Esophagus muscularis mucosa (tissue), 4 donors: Measurements from ENCODE around the gene GJB4. TPM values are rescaled to one million over a fixed set of nuclear protein-coding genes. Genes with fewer than 3 reads are reported as not detected.

Experiments
- DNase-seq: peaks from one replicate; pipeline ENCODE4 v3.0.0-alpha.2; 2017; ENCODE audit errors: extremely low spot score
- H3K27ac ChIP-seq, 4 donors: fragments of 200-600 bp; sonication (generic); replicated peaks in 1 of 4; 1 replicate in 3 of 4; 2 replicates in 1 of 4; pipeline ENCODE4 v1.5.1; 2016 to 2019; ENCODE audit warnings: mild to moderate bottlenecking in 1 of 4
- H3K27me3 ChIP-seq, 4 donors: fragments of 200-600 bp; sonication (generic); one replicate each; pipeline versions ENCODE4 v1.5.1 to v1.6.0; 2016 to 2019
- H3K36me3 ChIP-seq, 4 donors: fragments of 200-600 bp; sonication (generic); one replicate each; pipeline ENCODE4 v1.5.1; 2016 to 2019
- H3K4me1 ChIP-seq, 4 donors: fragments of 200-600 bp; sonication (generic); one replicate each; pipeline ENCODE4 v1.5.1; 2016 to 2019
- H3K4me3 ChIP-seq, 4 donors: fragments of 200-600 bp; sonication (generic); 1 replicate in 2 of 4; 2 replicates in 2 of 4; pipeline ENCODE4 v1.5.1; 2016 to 2019; ENCODE audit warnings: mild to moderate bottlenecking in 4 of 4, moderate library complexity in 1 of 4
- H3K9me3 ChIP-seq, 4 donors: fragments of 200-600 bp; sonication (generic); 1 replicate in 3 of 4; 2 replicates in 1 of 4; pipeline ENCODE4 v1.5.1; 2016 to 2019
- CTCF ChIP-seq, 3 experiments: fragments of 200-600 bp in 2 of 3; fragments of 450-650 bp in 1 of 3; sonication (generic) in 2 of 3; IDR thresholded peaks; one replicate each; pipeline ENCODE4 v1.5.1; 2017 to 2019; ENCODE audit warnings: antibody characterized with exemption in 3 of 3, mild to moderate bottlenecking in 2 of 3, moderate library complexity in 1 of 3
- EP300 ChIP-seq: sonication (generic); formaldehyde crosslinking; IDR thresholded peaks from one replicate; pipeline ENCODE4 v1.6.1; 2017; ENCODE audit warnings: antibody characterized with exemption
- POLR2A ChIP-seq: fragments of 450-650 bp; IDR thresholded peaks from one replicate; pipeline ENCODE4 v1.6.1; 2017; ENCODE audit warnings: antibody characterized with exemption, moderate library complexity, mild to moderate bottlenecking, low read depth
- POLR2AphosphoS5 ChIP-seq, 2 donors: sonication (generic); formaldehyde crosslinking; IDR thresholded peaks; one replicate each; pipeline ENCODE4 v1.6.1; 2017; ENCODE audit warnings: antibody characterized with exemption in 2 of 2
- WGBS: methylation state at CpG from one replicate; pipeline ENCODE4 v1.1.5; 2018; 5-methylcytosine and 5-hydroxymethylcytosine counted together
- intact Hi-C: fragments of 100-400 bp; cut with DNase I; formaldehyde crosslinking; loops from one replicate; pipeline ENCODE4 v1.15.1; 2023
- total RNA-seq, 4 donors: library from RNA; depleted of rRNA; stranded (reverse); fragments of >200 nt; gene quantifications; one replicate each; pipeline versions ENCODE4 v1.1.0 to v1.2.1, GENCODE V29; 2016

The GJB4 gene
- total RNA-seq, 4 donors from 2014 or later = not detected

DNA sequence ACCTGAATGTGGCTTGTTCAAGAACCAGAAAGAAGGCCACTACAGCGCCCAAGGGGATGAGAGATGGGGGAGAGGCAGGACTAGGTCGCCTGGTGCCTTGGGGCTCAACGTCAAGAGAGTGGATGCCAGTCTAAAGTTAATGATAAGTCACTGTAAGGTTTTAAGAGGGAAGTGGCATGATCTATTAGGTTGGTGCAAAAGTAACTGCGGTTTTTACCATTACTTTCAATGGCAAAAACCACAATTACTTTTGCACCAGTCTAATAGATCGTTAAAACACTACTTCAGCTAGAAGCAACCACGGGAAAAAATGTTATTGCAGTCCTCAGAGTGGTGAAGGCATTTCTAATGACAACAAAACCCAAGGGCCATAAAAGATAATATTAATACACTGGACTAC, 18.8 kb downstream of the GJB4 start:
- Histone ChIP-seq H3K4me3 (no peak overlapping the region), H3K27ac (no peak overlapping the region), H3K9me3 (no peaks in the 10 kb centered on the region), H3K36me3 (no peaks in the 10 kb centered on the region), H3K27me3 (peaks cover 0 to 74% (median 28%) of the 10 kb centered on the region in 4 donors), H3K4me1 (peaks cover 9 to 15% (median 14%) of the 10 kb centered on the region in 4 donors)
- WGBS = 80% methylated on average over 6 of the region's 6 CpGs
- TF ChIP-seq POLR2AphosphoS5 (IDR thresholded peaks at IDR 0.05) = no peak
- TF ChIP-seq POLR2A = no peak
- no peak for TF ChIP-seq EP300
- TF ChIP-seq CTCF (IDR thresholded peaks at IDR 0.05) = no peak
- intact Hi-C loops = no loop called here
- no peak for DNase-seq

DNA sequence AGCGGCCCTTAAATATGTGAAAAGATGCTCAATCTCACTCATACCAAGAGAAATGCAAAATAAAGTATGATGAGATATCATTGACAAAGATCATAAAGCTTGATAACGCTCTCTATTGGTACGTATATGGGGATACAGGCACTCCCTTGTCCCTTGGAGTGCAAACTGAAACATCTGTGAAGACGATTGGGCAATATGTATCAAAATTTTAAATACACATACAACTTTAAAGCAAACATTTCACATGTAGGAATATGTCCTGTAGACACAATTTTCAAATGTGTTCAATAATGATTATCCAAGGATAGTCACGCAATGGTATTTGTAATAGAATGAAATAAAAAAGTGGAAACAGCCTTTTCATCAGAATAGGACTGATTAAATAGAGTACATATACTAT, 19.5 kb downstream of the GJB4 start:
- Histone ChIP-seq H3K27ac (no peak overlapping the region), H3K4me1 (peaks cover 9 to 15% (median 14%) of the 10 kb centered on the region in 4 donors), H3K4me3 (no peak overlapping the region), H3K27me3 (peaks cover 0 to 76% (median 28%) of the 10 kb centered on the region in 4 donors), H3K9me3 (no peaks in the 10 kb centered on the region), H3K36me3 (no peaks in the 10 kb centered on the region)
- WGBS = 66% methylated on average over 5 of the region's 5 CpGs
- DNase-seq = no peak
- TF ChIP-seq EP300 (no peak), POLR2A (no peak), CTCF (IDR thresholded peaks at IDR 0.05) (no peak), POLR2AphosphoS5 (IDR thresholded peaks at IDR 0.05) (no peak)
- intact Hi-C loops = no loop called here

- WGBS = 86% methylated on average over 5 of the region's 5 CpGs
- Histone ChIP-seq H3K4me3 (no peak overlapping the region), H3K9me3 (no peaks in the 10 kb centered on the region), H3K36me3 (no peaks in the 10 kb centered on the region), H3K27me3 (peaks cover 0 to 72% (median 28%) of the 10 kb centered on the region in 4 donors), H3K27ac (no peak overlapping the region), H3K4me1 (peaks cover 9 to 15% (median 14%) of the 10 kb centered on the region in 4 donors)
- DNase-seq = no peak
- intact Hi-C loops = no loop called here
- TF ChIP-seq EP300 = no peak
- no peak for TF ChIP-seq POLR2AphosphoS5 (IDR thresholded peaks at IDR 0.05)
- no peak for TF ChIP-seq CTCF (IDR thresholded peaks at IDR 0.05)
- no peak for TF ChIP-seq POLR2A
Measured at GRCh38 chr1:34779526-34779925, 20.0 kb downstream of the GJB4 start.

DNA sequence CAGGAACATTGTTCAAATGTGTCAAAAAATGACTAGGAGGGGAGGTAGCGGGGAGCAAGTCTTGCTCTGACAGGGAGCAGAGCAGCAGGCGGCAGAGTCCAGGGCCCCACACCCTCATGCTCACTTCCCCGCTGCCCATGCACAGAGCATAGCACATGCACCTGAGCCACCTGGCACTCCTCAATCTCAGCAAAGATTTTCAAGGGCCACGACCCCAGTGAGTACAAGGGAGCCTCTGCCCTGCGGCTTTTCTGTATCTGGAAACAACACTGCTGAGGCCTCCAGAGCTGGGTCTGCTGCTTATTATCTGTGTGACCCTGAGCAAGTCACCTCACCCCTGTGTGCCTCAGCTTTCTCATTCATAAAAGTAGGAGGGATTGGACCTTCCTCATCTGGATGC, 20.4 kb downstream of the GJB4 start:
- H3K36me3 ChIP-seq = no peaks in the 10 kb centered on the region
- peaks cover 0 to 71% (median 28%) of the 10 kb centered on the region in 4 donors for H3K27me3 ChIP-seq
- no peak overlapping the region for H3K4me3 ChIP-seq
- H3K9me3 ChIP-seq = no peaks in the 10 kb centered on the region
- DNase-seq = no peak
- intact Hi-C loops = no loop called here
- 90% methylated on average over 5 of the region's 5 CpGs for WGBS
- H3K27ac ChIP-seq = no peak overlapping the region
- TF ChIP-seq POLR2AphosphoS5 (IDR thresholded peaks at IDR 0.05) (no peak), EP300 (no peak), POLR2A (no peak), CTCF (IDR thresholded peaks at IDR 0.05) (no peak)
- H3K4me1 ChIP-seq = peaks cover 9 to 15% (median 14%) of the 10 kb centered on the region in 4 donors

DNA sequence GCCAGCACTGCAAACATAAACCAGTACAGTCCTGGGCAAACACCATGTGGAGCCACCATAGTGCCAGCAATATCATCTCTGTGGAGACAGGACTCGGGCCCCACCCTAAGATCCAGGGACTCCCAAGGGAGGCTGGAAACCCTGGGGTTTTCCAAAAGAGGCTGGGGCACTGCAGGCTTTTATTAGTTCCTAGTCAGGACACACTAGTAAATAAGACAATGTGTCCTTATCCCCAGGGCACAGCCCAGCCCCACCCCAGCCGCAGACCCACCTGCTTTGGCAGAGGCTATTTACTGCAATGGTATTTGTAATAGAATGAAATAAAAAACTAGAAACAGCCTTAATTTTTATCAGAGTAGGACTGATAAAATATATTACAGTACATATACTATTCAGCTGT, 21.0 kb downstream of the GJB4 start:
- whole genome bisulfite sequencing = 100% methylated on average over 2 of the region's 2 CpGs
- Histone ChIP-seq H3K9me3 (no peaks in the 10 kb centered on the region), H3K27me3 (peaks cover 0 to 71% (median 28%) of the 10 kb centered on the region in 4 donors), H3K4me3 (no peak overlapping the region), H3K27ac (no peak overlapping the region), H3K4me1 (peaks cover 9 to 15% (median 14%) of the 10 kb centered on the region in 4 donors), H3K36me3 (no peaks in the 10 kb centered on the region)
- no peak for TF ChIP-seq EP300
- no peak for TF ChIP-seq POLR2A
- TF ChIP-seq CTCF (IDR thresholded peaks at IDR 0.05) = no peak
- no peak for TF ChIP-seq POLR2AphosphoS5 (IDR thresholded peaks at IDR 0.05)
- intact Hi-C loops = no loop called here
- DNase-seq = no peak
